ENCODE measurements around the gene C2orf69. TPM values are rescaled to one million over a fixed set of nuclear protein-coding genes. Genes with fewer than 3 reads are reported as not detected.

The C2orf69 gene
- total and polyA plus RNA-seq, 2 experiments from 2014 or later, result 33.4 to 39.2 TPM

Small RNA genes within 50 kb of the gene (small RNA-seq; reads per million reads assigned to genes)
- gene AC108032.1 (ENCODE audit: low replicate concordance) (not detected), gene RN7SL717P (ENCODE audit: low replicate concordance) (not detected)

Other genes starting within 250 kb of the C2orf69 start
- gene FTCDNL1, start 60.1 kb upstream of the C2orf69 start, total RNA-seq (2014; rRNA removed; shearing (Covaris generic)), result 1.7 and 3.3 TPM in 2 replicates
- 2.0 and 2.3 TPM in 2 replicates for gene FTCDNL1, start 60.1 kb upstream of the C2orf69 start, polyA plus RNA-seq (2016; fragmentation: Nextera tagmentation; extraction: Ambion mirVana)
- gene TYW5, start 44.2 kb downstream of the C2orf69 start, total RNA-seq (2014; rRNA removed; shearing (Covaris generic)), result 18.4 and 19.6 TPM in 2 replicates
- gene TYW5, start 44.2 kb downstream of the C2orf69 start, polyA plus RNA-seq (2016; fragmentation: Nextera tagmentation; extraction: Ambion mirVana), result 10.6 and 12.4 TPM in 2 replicates
- 36.0 and 59.0 TPM in 2 replicates for gene MAIP1, start 44.3 kb downstream of the C2orf69 start, total RNA-seq (2014; rRNA removed; shearing (Covaris generic))
- gene MAIP1, start 44.3 kb downstream of the C2orf69 start, polyA plus RNA-seq (2016; fragmentation: Nextera tagmentation; extraction: Ambion mirVana), result 34.0 and 41.9 TPM in 2 replicates

All from GM23338 (cell line).